Hematopoietic multipotent progenitor cell (in vitro differentiated cells): Measurements from ENCODE around the gene GRK5. TPM values are rescaled to one million over a fixed set of nuclear protein-coding genes. Genes with fewer than 3 reads are reported as not detected.

ENCODE experiments used
- DNase-seq, 3 donors: peaks; one replicate each; pipeline ENCODE4 v3.0.0-alpha.2; 2011 to 2015; ENCODE audit warnings: low read depth in 2 of 3, low spot score in 2 of 3
- total RNA-seq: library from RNA; depleted of rRNA; stranded (reverse); fragments of >200 nt; gene quantifications from one replicate; pipeline ENCODE4 v1.2.3, GENCODE V29; 2012

The GRK5 gene
- total RNA-seq, 1 donor = 2.2 TPM

GRCh38 chr10:119290301-119291048 lies 83.1 kb downstream of the GRK5 start:
- no peak for DNase-seq

- no peak for DNase-seq
Observed at GRCh38 chr10:119291223-119291900, 84.0 kb downstream of the GRK5 start.

- DNase-seq = no peak
Observed at GRCh38 chr10:119292968-119293760, 85.8 kb downstream of the GRK5 start.

GRCh38 chr10:119296703-119297102 lies 89.3 kb downstream of the GRK5 start:
- DNase-seq = no peak

- no peak for DNase-seq
Observed at GRCh38 chr10:119297207-119297968, 90.0 kb downstream of the GRK5 start.

GRCh38 chr10:119298810-119299209 lies 91.4 kb downstream of the GRK5 start:
- DNase-seq = no peak

GRCh38 chr10:119299531-119299930 lies 92.2 kb downstream of the GRK5 start:
- DNase-seq = no peak

GRCh38 chr10:119301397-119301796 lies 94.0 kb downstream of the GRK5 start:
- DNase-seq = peak in 2 of 3 donors; percentile 70 to 86

- DNase-seq = no peak
Observed at GRCh38 chr10:119302172-119302571, 94.8 kb downstream of the GRK5 start.

GRCh38 chr10:119302591-119303253 lies 95.4 kb downstream of the GRK5 start:
- DNase-seq = no peak

- DNase-seq = no peak
Observed at GRCh38 chr10:119303886-119304285, 96.5 kb downstream of the GRK5 start.

- DNase-seq = no peak
Observed at GRCh38 chr10:119304541-119304940, 97.2 kb downstream of the GRK5 start.

- peak; percentile 58 to 98 (median 98) for DNase-seq
Observed at GRCh38 chr10:119305860-119306513, 98.6 kb downstream of the GRK5 start.

- peak; percentile 45 to 94 (median 93) for DNase-seq
Observed at GRCh38 chr10:119306514-119306951, 99.2 kb downstream of the GRK5 start.

GRCh38 chr10:119306986-119307392 lies 99.6 kb downstream of the GRK5 start:
- no peak for DNase-seq

GRCh38 chr10:119308089-119308488 lies 100.7 kb downstream of the GRK5 start:
- no peak for DNase-seq

- DNase-seq = no peak
Observed at GRCh38 chr10:119308551-119309422, 101.4 kb downstream of the GRK5 start.

GRCh38 chr10:119309423-119309770 lies 102.0 kb downstream of the GRK5 start:
- DNase-seq = no peak

GRCh38 chr10:119310806-119311205 lies 103.4 kb downstream of the GRK5 start:
- DNase-seq = no peak
